Activated CD4-positive, alpha-beta T cell treated with anti-CD3 and anti-CD28 coated beads for 48 hours (primary cell): Measurements from ENCODE around the gene ASIC4.

Source experiments
- DNase-seq: peaks from one replicate; pipeline ENCODE4 v3.0.0-alpha.2; 2020

The ASIC4 gene

DNA sequence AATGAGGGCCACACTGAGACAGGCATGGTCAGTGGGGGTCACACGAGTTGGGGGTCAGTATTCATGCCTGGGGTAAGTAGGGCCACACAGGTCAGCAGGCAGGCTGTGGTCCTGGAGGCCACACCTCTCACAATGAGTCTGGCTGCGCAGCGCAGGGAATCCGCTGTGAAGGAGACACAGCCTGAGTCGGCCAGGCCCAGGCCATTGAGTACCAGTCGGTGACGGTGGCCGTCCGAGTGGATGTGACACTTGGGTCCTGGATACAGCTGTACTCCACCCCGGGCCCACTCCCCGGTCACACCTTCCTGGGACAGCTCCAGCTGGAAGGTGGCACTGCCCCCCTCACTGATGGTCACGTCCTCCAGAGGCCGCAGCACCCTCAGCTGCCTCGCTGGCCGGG, 40.1 kb downstream of the ASIC4 start:
- no peak for DNase-seq

- DNase-seq: no peak
These were observed 41.7 kb downstream of the ASIC4 start for GRCh38 chr2:219555956-219556355.

DNA sequence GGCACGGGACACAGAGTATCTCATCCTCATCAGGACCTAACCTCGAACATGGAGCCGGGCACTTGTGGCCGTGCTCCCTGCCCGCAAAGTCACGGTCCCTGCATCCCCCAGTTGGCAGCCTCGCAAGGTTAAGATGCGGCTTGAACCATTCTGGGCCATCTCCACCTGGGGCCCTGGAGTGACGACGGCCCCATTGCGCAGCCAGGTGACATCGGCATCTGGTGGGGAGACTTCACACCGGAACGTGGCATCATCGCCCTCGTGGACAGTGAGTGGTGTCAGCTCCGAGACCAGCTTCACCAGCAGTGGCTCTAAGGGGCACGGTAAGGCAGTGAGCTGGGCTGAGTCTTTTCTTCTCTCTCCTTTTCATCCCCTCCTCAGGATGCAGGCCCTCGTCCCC, 42.1 kb downstream of the ASIC4 start:
- DNase-seq: no peak

- no peak for DNase-seq
These were observed 43.0 kb downstream of the ASIC4 start for GRCh38 chr2:219557320-219557719.

DNA sequence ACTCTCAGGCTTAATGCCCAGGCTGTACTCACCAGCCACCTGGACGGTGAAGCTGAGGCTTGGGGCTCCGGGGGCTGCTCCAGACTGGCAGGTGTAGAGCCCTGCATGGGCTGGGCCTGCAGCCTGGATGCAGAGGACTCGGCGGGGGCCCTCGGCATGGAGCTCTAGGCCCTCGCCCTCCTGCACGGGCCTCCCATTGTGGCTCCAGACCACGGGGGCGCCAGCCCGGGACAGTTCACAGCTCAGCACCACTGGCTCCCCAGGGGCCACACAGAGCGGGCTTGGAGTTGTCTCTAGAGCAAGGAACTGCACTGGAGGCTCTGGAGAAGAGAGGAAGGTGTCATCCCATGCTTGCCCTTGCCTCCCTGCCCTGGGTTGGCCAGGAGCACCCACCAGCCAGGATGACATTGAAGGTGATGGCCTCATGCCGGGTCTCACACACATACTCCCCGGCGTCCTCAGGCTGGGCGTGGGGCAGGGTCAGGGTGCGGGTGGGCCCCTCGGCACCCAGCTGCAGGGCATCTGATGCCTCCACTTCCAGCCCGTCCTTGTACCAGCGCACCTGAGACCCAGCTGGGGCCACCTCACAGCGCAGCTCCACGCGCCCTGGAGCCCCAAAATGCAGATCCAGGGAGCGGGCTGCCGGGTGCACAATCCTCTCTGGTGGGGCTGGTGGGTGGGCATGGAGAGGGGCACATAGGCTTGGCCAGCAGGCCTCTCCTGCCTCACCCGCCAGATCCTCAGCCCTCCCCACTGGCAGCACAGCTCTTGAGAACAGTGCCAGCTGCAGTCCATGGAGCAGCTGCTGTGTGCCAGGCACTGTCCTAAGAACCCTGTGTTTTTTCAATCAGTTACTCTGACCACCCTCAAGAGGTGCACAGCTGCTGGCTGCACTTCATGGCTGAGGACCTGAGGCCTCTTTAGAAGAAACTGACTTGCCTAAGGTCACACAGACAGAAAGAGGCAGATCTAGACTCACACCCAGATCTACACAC, 43.8 kb downstream of the ASIC4 start:
- no peak for DNase-seq

DNA sequence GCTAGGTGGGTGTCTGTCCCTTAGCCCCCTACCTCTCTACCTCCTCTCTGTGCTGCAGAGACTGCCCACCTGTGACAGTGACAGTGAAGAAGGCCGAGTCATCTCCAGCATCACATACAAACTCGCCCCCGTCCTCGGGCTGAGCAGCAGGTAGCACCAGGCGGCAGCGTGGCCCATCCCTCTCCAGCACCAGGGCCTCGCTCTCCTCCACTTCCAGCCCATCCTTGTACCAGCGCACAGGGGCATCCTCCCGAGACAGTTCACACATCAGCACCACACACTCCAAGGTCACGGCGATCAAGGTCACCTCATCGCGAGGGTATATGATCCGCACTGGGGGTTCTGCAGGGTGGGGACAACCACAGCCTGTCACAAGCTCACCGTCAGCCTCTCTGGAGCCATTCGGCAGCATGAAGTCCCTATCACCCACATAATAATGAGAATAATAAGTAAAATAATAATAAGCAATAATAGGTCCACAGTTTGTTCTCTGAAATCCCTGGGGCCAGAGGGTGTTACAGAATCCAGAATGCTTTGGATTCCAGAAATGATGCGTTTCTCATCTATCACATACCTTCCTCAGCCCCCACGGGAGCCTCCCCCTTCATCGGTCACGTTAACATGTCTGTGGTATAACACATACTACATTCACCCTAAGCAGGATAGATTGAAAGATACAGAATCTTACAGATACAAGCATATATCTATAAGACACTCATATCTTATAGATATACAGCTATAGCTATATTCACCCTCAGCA, 45.1 kb downstream of the ASIC4 start:
- no peak for DNase-seq

GRCh38 chr2:219560037-219560892, 46.0 kb downstream of the ASIC4 start:
- DNase-seq: peak; percentile 28

DNA sequence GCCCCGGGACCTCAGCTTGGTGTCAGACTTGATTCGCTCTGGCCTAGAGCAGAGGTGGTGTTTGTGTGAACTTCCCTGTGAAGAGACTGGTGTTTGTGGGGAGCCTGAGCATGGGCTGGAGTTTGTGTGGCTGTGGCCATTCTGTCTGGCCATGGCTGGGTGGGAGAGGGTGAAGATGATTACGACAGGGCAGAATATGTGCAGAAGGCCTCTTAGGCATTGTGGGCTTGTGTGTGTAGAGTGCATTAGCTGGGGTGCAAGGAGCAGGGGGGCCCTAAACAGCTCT, 46.6 kb downstream of the ASIC4 start:
- no peak for DNase-seq

DNA sequence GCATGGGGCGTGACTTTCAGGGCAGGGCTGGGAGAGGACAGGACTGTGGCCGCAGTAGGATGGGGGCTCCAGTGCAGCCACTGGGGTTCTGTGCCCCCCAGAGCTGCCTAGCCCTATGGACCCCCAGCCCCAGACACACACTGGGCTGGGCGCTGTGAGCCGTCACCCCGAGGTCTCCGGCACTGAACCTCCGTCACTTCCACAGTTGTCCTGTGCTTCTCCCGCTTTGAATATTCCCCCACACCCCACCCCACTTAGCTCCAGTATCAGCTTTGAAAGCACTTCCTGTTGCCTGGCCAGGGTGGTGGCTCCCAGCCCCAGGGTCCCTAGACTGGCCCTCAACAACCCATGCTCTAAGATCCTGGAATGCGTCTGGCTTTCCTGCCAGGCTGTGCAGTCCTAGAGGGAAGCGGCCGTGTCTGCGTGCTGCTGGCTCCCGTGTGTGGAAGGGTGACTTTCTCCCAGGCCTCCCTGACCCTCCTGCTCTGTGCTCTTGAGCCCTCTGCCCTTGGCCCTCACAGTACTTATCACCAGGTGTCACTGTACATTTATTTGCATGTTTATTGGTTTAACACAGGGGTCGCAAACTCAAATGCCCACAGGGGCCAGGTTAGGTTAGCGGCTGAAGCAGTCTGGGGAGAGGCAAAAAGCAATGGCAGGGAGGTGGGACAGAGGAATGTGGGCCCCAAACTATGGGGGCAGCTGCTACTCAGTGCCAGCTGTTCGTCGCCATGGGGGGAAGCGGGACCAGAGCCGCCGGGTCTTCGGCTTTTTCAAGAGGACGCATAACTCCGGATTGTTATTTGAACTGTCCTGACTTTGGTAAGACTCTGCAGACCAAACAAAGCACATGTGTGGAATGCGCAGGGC, 47.1 kb downstream of the ASIC4 start:
- no peak for DNase-seq

DNA sequence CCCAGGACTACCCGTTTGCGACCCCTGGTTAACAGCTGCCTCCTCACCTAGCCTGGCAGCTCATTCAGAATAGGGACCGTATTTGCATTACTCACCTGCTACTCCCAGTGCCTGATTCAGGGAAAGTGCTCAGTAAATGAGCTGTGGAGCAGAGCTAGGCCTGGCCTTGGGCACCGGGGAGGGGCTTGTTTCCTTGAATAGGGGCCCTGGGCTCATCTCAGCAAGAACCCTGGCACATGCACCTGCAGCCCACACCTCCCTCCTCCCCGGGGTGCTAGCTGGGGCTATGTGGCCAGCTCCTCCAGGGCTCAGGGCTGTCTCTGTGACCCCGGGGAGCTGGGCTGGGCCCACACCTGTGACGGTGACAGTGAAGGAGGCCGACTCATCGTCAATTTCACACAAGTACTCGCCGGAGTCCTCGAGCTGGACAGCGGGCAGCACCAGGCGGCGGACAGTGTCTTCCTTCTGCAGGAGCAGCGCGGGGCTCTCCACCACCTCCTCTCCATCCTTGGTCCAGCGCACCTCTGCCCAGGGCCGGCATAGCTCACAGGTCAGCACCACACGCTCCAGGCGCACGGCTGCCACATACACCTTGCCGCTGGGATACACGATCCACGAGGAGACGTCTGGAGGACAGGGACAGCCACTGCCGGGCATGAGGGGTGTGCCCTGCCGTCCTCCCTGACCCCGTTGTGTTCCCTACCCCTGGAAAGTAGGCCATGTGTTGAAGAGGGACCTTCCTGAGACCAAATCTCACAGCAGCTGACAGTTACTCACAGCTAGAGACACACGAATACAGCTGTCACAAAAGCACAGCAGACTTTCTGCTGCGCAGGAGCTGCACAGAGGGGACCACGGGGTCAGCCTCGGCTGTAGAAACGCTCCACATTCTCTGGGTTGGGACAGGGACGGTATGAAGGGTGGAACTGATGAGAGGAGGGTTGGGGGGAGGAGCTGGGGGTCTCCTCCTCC, 48.1 kb downstream of the ASIC4 start:
- DNase-seq: no peak

DNA sequence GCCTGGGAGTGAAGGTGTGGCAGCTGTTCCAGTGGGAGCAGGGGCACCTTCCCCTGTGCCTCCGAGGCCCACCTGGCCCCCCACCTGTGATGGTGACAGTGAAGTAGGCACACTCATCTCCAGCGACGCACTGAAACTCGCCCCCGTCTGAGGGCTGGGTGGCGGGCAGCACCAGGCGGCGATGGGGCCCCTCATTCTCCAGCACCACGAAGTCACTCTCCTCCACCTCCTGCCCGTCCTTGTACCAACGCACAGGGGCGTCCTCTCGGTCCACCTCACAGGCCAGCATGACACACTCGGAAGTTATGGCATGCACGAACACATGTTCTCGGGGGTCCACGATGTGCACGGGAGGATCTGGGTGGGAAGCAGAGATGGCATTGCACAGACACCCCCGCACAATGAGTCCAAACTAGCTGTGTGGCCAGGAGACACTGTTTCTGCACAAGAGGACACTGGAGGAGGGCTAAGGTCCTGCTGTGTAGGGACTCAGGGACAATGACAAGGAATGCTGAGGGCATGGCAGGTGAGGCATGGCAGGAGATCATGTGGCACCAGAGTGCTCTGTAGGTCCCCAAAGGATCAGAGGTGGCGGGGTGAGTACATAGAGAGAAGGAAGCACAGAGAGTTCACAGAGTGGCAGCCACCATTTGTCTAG, 49.1 kb downstream of the ASIC4 start:
- DNase-seq: no peak

DNA sequence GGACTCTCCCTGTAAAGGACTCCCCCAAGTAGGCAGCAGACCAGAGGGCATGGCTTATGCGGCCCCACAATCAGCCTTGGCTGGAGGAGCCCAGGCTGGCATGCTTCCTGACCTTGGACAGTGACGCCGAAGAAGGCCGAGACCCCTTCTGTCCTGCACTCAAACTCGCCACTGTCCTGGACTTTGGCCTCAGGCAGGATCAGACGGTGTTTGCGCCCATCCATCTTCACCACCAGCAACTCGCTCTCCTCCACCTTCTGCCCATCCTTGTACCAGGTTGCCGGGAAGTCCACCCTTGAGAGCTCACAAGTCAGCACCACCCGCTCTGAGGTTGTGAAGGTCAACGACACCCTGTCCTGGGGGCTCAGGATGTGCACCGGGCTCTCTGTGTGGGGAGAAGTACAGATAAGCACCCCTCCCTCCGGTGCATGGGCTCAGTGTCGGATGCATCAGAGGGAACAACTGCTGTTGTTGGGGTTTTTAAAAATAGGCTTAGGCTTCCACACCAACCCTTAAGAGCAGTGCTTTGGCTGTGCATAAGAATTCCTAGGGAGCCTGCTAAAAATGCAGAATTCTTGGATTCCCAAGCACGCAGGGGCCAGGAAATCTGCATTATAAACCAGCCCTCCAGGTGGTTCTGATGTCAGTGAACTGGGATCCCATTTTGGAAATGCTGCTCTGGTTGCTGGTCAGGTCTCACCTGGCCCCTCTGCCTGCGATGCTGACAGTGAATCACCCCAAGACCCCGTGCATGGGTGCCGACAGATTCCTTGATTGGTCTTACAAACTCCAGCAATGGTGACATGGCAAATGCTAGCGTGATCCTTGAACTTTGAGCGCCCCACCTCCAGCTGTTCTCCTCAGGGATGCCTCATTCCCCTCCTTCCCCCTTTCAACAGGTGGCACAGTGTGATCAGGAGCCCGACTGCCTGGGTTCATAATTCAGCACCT, 51.1 kb downstream of the ASIC4 start:
- DNase-seq: no peak

- DNase-seq: no peak
These were observed 52.4 kb downstream of the ASIC4 start for GRCh38 chr2:219566640-219567039.

GRCh38 chr2:219567131-219567530, 52.8 kb downstream of the ASIC4 start:
- DNase-seq: no peak

- DNase-seq: no peak
These were observed 53.6 kb downstream of the ASIC4 start for GRCh38 chr2:219567791-219568361.

- no peak for DNase-seq
These were observed 54.8 kb downstream of the ASIC4 start for GRCh38 chr2:219569041-219569440.

- DNase-seq: no peak
These were observed 55.4 kb downstream of the ASIC4 start for GRCh38 chr2:219569635-219570034.

GRCh38 chr2:219570194-219570923, 56.1 kb downstream of the ASIC4 start:
- no peak for DNase-seq
